GM06990 (cell line): ENCODE results near the gene GPC6.

Experiments used
- DNase-seq: peaks from one replicate; pipeline ENCODE4 v3.0.0-alpha.2; 2011; ENCODE audit not compliant: insufficient read length; ENCODE audit errors: extremely low read depth
- H3K27me3 ChIP-seq: replicated peaks from 2 replicates; pipeline ENCODE4 v1.6.0; 2011; ENCODE audit warnings: low read length; ENCODE audit not compliant: control insufficient read depth, insufficient read depth
- H3K36me3 ChIP-seq: 2 replicates; pipeline ENCODE4 v1.5.1; 2011; ENCODE audit warnings: low read length; ENCODE audit not compliant: control insufficient read depth, insufficient read depth
- H3K4me3 ChIP-seq: replicated peaks from 2 replicates; pipeline ENCODE4 v1.5.1; 2011; ENCODE audit warnings: low read depth, mild to moderate bottlenecking, control low read depth, low read length
- TF ChIP-seq, protein P1 (sequence below): IDR thresholded peaks from 2 replicates; pipeline ENCODE4 v1.5.1; 2011; ENCODE audit warnings: low read length, control low read depth, mild to moderate bottlenecking, inconsistent platforms; ENCODE audit not compliant: insufficient read depth, poor library complexity, severe bottlenecking

Gene GPC6

DNA sequence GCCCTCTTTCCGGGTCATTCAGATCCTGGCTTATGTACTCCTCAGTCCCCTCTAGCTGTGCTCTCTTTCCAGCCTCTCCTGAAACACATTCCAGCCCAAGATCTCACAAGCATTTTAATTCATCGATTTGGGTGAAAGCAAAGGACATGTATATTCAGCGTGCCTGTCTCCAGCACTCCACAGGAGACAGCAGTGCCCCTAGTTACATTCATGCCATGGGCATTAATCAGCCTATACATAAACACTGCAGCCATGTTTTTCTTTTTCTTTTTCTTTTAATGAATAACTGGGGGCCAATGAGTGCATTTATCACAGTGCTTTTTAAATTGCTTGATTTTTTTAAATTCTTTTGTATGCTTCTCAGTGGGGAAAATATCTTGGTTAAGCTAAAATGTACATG, 1053.7 kb downstream of the GPC6 start:
- TF ChIP-seq, protein P1, sequence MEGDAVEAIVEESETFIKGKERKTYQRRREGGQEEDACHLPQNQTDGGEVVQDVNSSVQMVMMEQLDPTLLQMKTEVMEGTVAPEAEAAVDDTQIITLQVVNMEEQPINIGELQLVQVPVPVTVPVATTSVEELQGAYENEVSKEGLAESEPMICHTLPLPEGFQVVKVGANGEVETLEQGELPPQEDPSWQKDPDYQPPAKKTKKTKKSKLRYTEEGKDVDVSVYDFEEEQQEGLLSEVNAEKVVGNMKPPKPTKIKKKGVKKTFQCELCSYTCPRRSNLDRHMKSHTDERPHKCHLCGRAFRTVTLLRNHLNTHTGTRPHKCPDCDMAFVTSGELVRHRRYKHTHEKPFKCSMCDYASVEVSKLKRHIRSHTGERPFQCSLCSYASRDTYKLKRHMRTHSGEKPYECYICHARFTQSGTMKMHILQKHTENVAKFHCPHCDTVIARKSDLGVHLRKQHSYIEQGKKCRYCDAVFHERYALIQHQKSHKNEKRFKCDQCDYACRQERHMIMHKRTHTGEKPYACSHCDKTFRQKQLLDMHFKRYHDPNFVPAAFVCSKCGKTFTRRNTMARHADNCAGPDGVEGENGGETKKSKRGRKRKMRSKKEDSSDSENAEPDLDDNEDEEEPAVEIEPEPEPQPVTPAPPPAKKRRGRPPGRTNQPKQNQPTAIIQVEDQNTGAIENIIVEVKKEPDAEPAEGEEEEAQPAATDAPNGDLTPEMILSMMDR = no peak
- no peak overlapping the region for H3K4me3 ChIP-seq
- no peak for DNase-seq

DNA sequence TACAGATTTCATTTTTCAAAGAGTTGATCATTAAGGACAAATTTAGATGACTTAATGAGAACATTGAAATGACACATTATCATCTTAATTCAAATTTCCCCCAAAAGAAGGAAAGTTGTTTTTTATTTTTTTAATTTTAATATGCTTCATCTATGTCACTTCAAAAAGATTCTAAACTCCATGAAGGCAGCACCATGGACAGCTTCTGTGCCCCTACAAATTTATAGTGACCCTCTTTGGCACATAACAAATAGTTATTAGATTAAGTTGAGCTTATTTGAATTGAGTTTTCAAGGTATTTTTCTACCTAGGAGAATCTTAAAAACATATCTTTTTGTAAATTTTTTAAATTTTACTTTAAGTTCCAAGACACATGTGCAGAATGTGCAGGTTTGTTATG, 1054.2 kb downstream of the GPC6 start:
- Histone ChIP-seq H3K4me3 (no peak overlapping the region), H3K27me3 (no peaks in the 10 kb centered on the region), H3K36me3 (no peaks in the 10 kb centered on the region)
- DNase-seq = no peak
- TF ChIP-seq, protein P1 = no peak

More for the DNA sequence above, 1053.7 kb downstream of the GPC6 start:
- Histone ChIP-seq H3K27me3 (no peaks in the 10 kb centered on the region), H3K36me3 (no peaks in the 10 kb centered on the region)

GRCh38 chr13:94286581-94286980, 1060.0 kb downstream of the GPC6 start:
- Histone ChIP-seq H3K27me3 (no peaks in the 10 kb centered on the region), H3K36me3 (no peaks in the 10 kb centered on the region), H3K4me3 (no peak overlapping the region)
- TF ChIP-seq, protein P1 = no peak
- DNase-seq = no peak

DNA sequence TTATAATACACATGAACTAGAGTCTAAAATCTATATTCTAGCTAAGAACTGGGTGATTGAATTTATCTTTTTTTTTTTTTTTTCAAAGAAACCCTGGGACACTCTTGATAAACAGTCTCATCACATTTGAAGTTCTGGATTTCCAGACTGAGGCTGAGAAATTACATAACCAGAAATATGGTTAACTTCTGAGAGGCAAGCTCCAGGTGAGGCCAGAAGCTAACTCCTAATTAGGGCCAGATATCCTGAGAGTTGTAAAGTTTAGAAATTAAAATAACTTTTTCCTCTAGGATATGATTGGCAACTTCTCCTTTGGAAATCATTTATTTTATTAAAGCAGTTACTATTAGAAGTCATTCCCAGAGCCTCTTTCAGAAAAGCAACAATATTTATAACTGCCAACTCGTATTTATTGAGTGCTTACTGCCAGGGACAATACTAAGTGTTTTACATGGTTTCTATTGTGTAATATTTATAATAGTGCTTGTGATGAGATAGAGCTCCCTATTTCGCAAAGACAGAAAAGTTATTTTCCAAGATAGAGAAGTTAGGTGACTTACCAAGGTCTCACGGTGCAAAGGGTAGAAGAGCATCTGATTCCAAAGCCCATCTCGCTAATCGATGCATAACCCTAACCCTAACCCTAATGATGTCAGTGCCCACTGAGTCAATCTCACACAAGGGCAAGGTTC, 1065.2 kb downstream of the GPC6 start:
- TF ChIP-seq, protein P1 = no peak
- Histone ChIP-seq H3K36me3 (no peaks in the 10 kb centered on the region), H3K4me3 (no peak overlapping the region), H3K27me3 (no peaks in the 10 kb centered on the region)
- no peak for DNase-seq

- H3K36me3 ChIP-seq = no peaks in the 10 kb centered on the region
- TF ChIP-seq, protein P1 = no peak
- DNase-seq = no peak
- H3K27me3 ChIP-seq = no peaks in the 10 kb centered on the region
- no peak overlapping the region for H3K4me3 ChIP-seq
Measured at GRCh38 chr13:94292323-94292640, 1065.7 kb downstream of the GPC6 start.

DNA sequence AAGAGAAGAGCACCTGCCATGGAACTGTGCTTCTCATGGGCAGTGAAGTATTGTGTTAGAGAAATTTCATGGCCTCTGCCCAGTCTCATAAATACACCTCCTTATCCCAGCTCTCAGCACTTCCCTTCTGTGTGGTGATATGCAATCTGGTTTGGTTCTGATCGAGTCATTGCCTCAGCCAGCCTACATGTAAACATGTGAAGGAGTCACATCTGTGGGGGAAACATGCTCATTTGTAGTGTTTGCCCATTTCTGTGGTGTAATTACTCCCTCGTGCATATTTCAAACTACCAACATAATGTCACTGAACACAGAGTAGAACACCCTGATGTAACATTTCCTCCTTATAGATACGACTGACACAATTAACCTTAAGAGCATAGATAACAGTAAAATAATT, 1069.9 kb downstream of the GPC6 start:
- no peak overlapping the region for H3K4me3 ChIP-seq
- no peak for DNase-seq
- TF ChIP-seq, protein P1 = no peak

More for the DNA sequence above, 1069.9 kb downstream of the GPC6 start:
- Histone ChIP-seq H3K36me3 (no peaks in the 10 kb centered on the region), H3K27me3 (no peaks in the 10 kb centered on the region)
